ENCODE results near the gene TMEM205.
A peak's percentile ranks its signal among the peaks of the same experiment; 100 is the strongest.
"Not testable (repeated sequence)": the region's sequence is repeated elsewhere in the genome, so short reads cannot be mapped to it uniquely, and the experiment has no call there.

Gene TMEM205

GRCh38 chr19:11339254-11340098 lies 6.6 kb downstream of the TMEM205 start, which contains the start of gene RAB3D:
RAB3D (minus strand) TSS chr19:11339657; CDS start chr19:11337399, 2,258 bp downstream.
- DNase-seq (ENCODE audit: low read depth, low spot score), result peak; percentile 81

- no peak for DNase-seq (ENCODE audit: low read depth, low spot score)
Measured at GRCh38 chr19:11338569-11339253, 7.4 kb downstream of the TMEM205 start.

GRCh38 chr19:11338121-11338520 lies 7.9 kb downstream of the TMEM205 start:
- no peak for DNase-seq (ENCODE audit: low read depth, low spot score)

GRCh38 chr19:11337080-11337479 lies 9.0 kb downstream of the TMEM205 start:
- no peak for DNase-seq (ENCODE audit: low read depth, low spot score)

GRCh38 chr19:11335449-11336146 lies 10.5 kb downstream of the TMEM205 start:
- peak; percentile 23 for DNase-seq (ENCODE audit: low read depth, low spot score)

GRCh38 chr19:11333838-11334237 lies 12.2 kb downstream of the TMEM205 start:
- not testable (repeated sequence) for DNase-seq (ENCODE audit: low read depth, low spot score)

GRCh38 chr19:11332822-11333221 lies 13.2 kb downstream of the TMEM205 start:
- no peak for DNase-seq (ENCODE audit: low read depth, low spot score)

GRCh38 chr19:11331502-11331901 lies 14.6 kb downstream of the TMEM205 start:
- DNase-seq (ENCODE audit: low read depth, low spot score), result no peak

- DNase-seq (ENCODE audit: low read depth, low spot score), result no peak
Measured at GRCh38 chr19:11330127-11330526, 15.9 kb downstream of the TMEM205 start.

- DNase-seq (ENCODE audit: low read depth, low spot score), result no peak
Measured at GRCh38 chr19:11325544-11325943, 20.5 kb downstream of the TMEM205 start.

GRCh38 chr19:11324748-11325389 lies 21.2 kb downstream of the TMEM205 start:
- DNase-seq (ENCODE audit: low read depth, low spot score), result no peak

- peak; percentile 36 for DNase-seq (ENCODE audit: low read depth, low spot score)
Measured at GRCh38 chr19:11324079-11324661, 21.9 kb downstream of the TMEM205 start.

- no peak for DNase-seq (ENCODE audit: low read depth, low spot score)
Measured at GRCh38 chr19:11323601-11324078, 22.4 kb downstream of the TMEM205 start.

GRCh38 chr19:11322269-11323024 lies 23.6 kb downstream of the TMEM205 start:
- no peak for DNase-seq (ENCODE audit: low read depth, low spot score)

GRCh38 chr19:11321191-11322126 lies 24.6 kb downstream of the TMEM205 start:
- DNase-seq (ENCODE audit: low read depth, low spot score), result no peak

- DNase-seq (ENCODE audit: low read depth, low spot score), result not testable (repeated sequence)
Measured at GRCh38 chr19:11320278-11320995, 25.6 kb downstream of the TMEM205 start.

GRCh38 chr19:11306337-11306736 lies 39.7 kb downstream of the TMEM205 start:
- DNase-seq (ENCODE audit: low read depth, low spot score), result no peak

- no peak for DNase-seq (ENCODE audit: low read depth, low spot score)
Measured at GRCh38 chr19:11304936-11305335, 41.1 kb downstream of the TMEM205 start.

GRCh38 chr19:11300811-11301120 lies 45.3 kb downstream of the TMEM205 start:
- DNase-seq (ENCODE audit: low read depth, low spot score), result no peak

All from ELF-1 (cell line).